Muscle of leg (tissue), 11 donors: ENCODE measurements around the gene GRIK2. TPM values are rescaled to one million over a fixed set of nuclear protein-coding genes. Genes with fewer than 3 reads are reported as not detected.

Experiments used
- DNase-seq: peaks from one replicate; pipeline ENCODE4 v3.0.0; 2013
- H3K27ac ChIP-seq: one replicate; pipeline ENCODE4 v1.5.1; 2013; ENCODE audit warnings: mild to moderate bottlenecking, low read length, control low read depth
- H3K27me3 ChIP-seq: one replicate; pipeline ENCODE4 v1.6.1; 2013; ENCODE audit warnings: low read length; ENCODE audit not compliant: control insufficient read depth, insufficient read depth
- H3K36me3 ChIP-seq: one replicate; pipeline ENCODE4 v1.6.1; 2013; ENCODE audit warnings: low read length; ENCODE audit not compliant: control insufficient read depth, insufficient read depth
- H3K4me1 ChIP-seq: one replicate; pipeline ENCODE4 v1.6.1; 2013; ENCODE audit warnings: low read length; ENCODE audit not compliant: control insufficient read depth, insufficient read depth
- H3K4me3 ChIP-seq: one replicate; pipeline ENCODE4 v1.5.1; 2013; ENCODE audit warnings: low read length, control low read depth
- H3K9me3 ChIP-seq: replicated peaks from 2 replicates; pipeline ENCODE4 v1.6.1; 2013; ENCODE audit warnings: low read depth, low read length; ENCODE audit not compliant: control insufficient read depth
- WGBS: methylation state at CpG from one replicate; pipeline ENCODE4 v1.1.5; 2013; ENCODE audit warnings: missing lambda C conversion rate; ENCODE audit not compliant: insufficient coverage; 5-methylcytosine and 5-hydroxymethylcytosine counted together
- polyA plus RNA-seq, 8 donors: library from polyadenylated mRNA; unstranded; fragments of 120-200 nt; gene quantifications; one replicate each; pipeline versions ENCODE4 v1.2.1 to v1.2.3, GENCODE V29; 2013; ENCODE audit warnings: inconsistent platforms in 1 of 8, low replicate concordance in 1 of 8; ENCODE audit not compliant: insufficient read length in 8 of 8, insufficient read depth in 1 of 8
- total RNA-seq: library from RNA; stranded (reverse); fragments of 120-200 nt; gene quantifications from one replicate; pipeline ENCODE4 v1.2.4, GENCODE V29; 2013

The GRIK2 gene
- total and polyA plus RNA-seq, 9 donors = 1.2 to 4.0 (median 1.9) TPM

GRCh38 chr6:101386982-101387381 lies 6.5 kb upstream of the GRIK2 start:
- no peaks in the 10 kb centered on the region for H3K9me3 ChIP-seq
- no peak overlapping the region for H3K4me3 ChIP-seq
- H3K27me3 ChIP-seq = peaks cover 9% of the 10 kb centered on the region
- DNase-seq = no peak
- WGBS = no CpG with 5 or more reads among the region's 1 CpG
- peaks cover under 1% of the 10 kb centered on the region for H3K4me1 ChIP-seq
- H3K36me3 ChIP-seq = no peaks in the 10 kb centered on the region
- H3K27ac ChIP-seq = no peak overlapping the region

GRCh38 chr6:101391772-101392585 lies 1.5 kb upstream of the GRIK2 start:
- H3K27ac ChIP-seq = no peak overlapping the region
- no peak for DNase-seq
- no peak overlapping the region for H3K4me3 ChIP-seq
- peaks cover 14% of the 10 kb centered on the region for H3K4me1 ChIP-seq
- 14% methylated on average over 23 of the region's 24 CpGs for WGBS
- H3K36me3 ChIP-seq = no peaks in the 10 kb centered on the region
- no peaks in the 10 kb centered on the region for H3K9me3 ChIP-seq
- peaks cover 31% of the 10 kb centered on the region for H3K27me3 ChIP-seq

GRCh38 chr6:101392586-101393230 lies 800 bp upstream of the GRIK2 start:
- no peaks in the 10 kb centered on the region for H3K36me3 ChIP-seq
- H3K4me1 ChIP-seq = peaks cover 14% of the 10 kb centered on the region
- H3K4me3 ChIP-seq = no peak overlapping the region
- H3K27ac ChIP-seq = no peak overlapping the region
- WGBS = 1% methylated on average over 12 of the region's 26 CpGs
- H3K9me3 ChIP-seq = no peaks in the 10 kb centered on the region
- H3K27me3 ChIP-seq = peaks cover 31% of the 10 kb centered on the region
- DNase-seq = no peak

GRCh38 chr6:101393829-101394251 lies 332 bp downstream of the GRIK2 start:
- Histone ChIP-seq H3K36me3 (no peaks in the 10 kb centered on the region), H3K27ac (no peak overlapping the region), H3K27me3 (peaks cover 35% of the 10 kb centered on the region), H3K4me3 (peak overlapping the region; percentile 27), H3K4me1 (peaks cover 14% of the 10 kb centered on the region), H3K9me3 (no peaks in the 10 kb centered on the region)
- DNase-seq = peak; percentile 15
- 1% methylated on average over 23 of the region's 28 CpGs for WGBS

DNA sequence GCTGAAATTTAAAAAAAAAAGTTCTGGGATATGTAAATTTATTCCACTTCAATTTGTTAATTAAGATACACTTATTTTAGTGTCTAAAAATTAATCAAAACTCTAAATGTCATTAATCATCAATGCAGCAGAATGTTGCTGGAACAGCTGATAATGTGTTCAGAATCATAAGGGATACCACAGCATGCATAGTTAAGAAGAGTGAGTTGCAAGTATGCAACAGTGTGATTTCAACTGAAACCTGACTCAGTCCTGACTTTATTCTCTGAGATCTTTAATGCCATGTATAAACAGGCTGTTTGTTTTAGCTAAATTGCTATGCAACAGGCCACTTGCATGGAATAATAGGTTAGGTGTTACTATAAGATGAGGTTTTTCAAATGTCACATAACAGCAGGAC lies 1.4 kb downstream of the GRIK2 start:
- Histone ChIP-seq H3K27me3 (peaks cover 46% of the 10 kb centered on the region), H3K36me3 (no peaks in the 10 kb centered on the region), H3K4me1 (peaks cover 16% of the 10 kb centered on the region), H3K27ac (no peak overlapping the region), H3K4me3 (no peak overlapping the region), H3K9me3 (no peaks in the 10 kb centered on the region)
- DNase-seq = no peak

- Histone ChIP-seq H3K4me3 (no peak overlapping the region), H3K27me3 (peaks cover 48% of the 10 kb centered on the region)
Observed at GRCh38 chr6:101395345-101395744, 1.8 kb downstream of the GRIK2 start.

GRCh38 chr6:101396548-101397173 lies 3.2 kb downstream of the GRIK2 start:
- no peaks in the 10 kb centered on the region for H3K36me3 ChIP-seq
- WGBS = no CpG with 5 or more reads among the region's 3 CpGs
- H3K4me3 ChIP-seq = no peak overlapping the region
- peaks cover 51% of the 10 kb centered on the region for H3K27me3 ChIP-seq
- H3K9me3 ChIP-seq = no peaks in the 10 kb centered on the region
- peak; percentile 84 for DNase-seq
- H3K4me1 ChIP-seq = peaks cover 16% of the 10 kb centered on the region
- no peak overlapping the region for H3K27ac ChIP-seq

More at GRCh38 chr6:101395345-101395744, 1.8 kb downstream of the GRIK2 start:
- peaks cover 16% of the 10 kb centered on the region for H3K4me1 ChIP-seq
- no peaks in the 10 kb centered on the region for H3K9me3 ChIP-seq
- H3K27ac ChIP-seq = no peak overlapping the region
- no peak for DNase-seq
- H3K36me3 ChIP-seq = no peaks in the 10 kb centered on the region

- Histone ChIP-seq H3K4me3 (no peak overlapping the region), H3K9me3 (no peaks in the 10 kb centered on the region), H3K4me1 (peaks cover 17% of the 10 kb centered on the region), H3K36me3 (no peaks in the 10 kb centered on the region), H3K27ac (no peak overlapping the region), H3K27me3 (peaks cover 51% of the 10 kb centered on the region)
- no peak for DNase-seq
- no CpG with 5 or more reads among the region's 4 CpGs for WGBS
Observed at GRCh38 chr6:101397199-101397598, 3.7 kb downstream of the GRIK2 start.

GRCh38 chr6:101398716-101399615 lies 5.5 kb downstream of the GRIK2 start:
- DNase-seq = no peak
- Histone ChIP-seq H3K36me3 (no peaks in the 10 kb centered on the region), H3K4me1 (peaks cover 13% of the 10 kb centered on the region), H3K9me3 (no peaks in the 10 kb centered on the region), H3K4me3 (no peak overlapping the region), H3K27ac (no peak overlapping the region), H3K27me3 (peaks cover 50% of the 10 kb centered on the region)
- 4% methylated on average over 22 of the region's 43 CpGs for WGBS
